SJSA1 (cell line): ENCODE measurements around the gene ASPSCR1. TPM values are rescaled to one million over a fixed set of nuclear protein-coding genes. Genes with fewer than 3 reads are reported as not detected.

Experiments
- DNase-seq, 2 experiments: peaks; one replicate each; pipeline ENCODE4 v3.0.0-alpha.2; 2015 to 2020; ENCODE audit warnings: low spot score in 2 of 2, low read depth in 1 of 2
- H3K27ac ChIP-seq: fragments of 250-450 bp; sonication (Bioruptor Pico); 2 replicates; pipeline ENCODE4 v1.5.1; 2020; ENCODE audit warnings: mild to moderate bottlenecking, moderate library complexity
- H3K27me3 ChIP-seq: fragments of 250-450 bp; sonication (Bioruptor Pico); replicated peaks from 2 replicates; pipeline ENCODE4 v1.5.1; 2020; ENCODE audit warnings: mild to moderate bottlenecking, moderate library complexity
- H3K36me3 ChIP-seq: fragments of 250-450 bp; sonication (Bioruptor Pico); 2 replicates; pipeline ENCODE4 v1.5.1; 2020; ENCODE audit warnings: mild to moderate bottlenecking
- H3K4me1 ChIP-seq: fragments of 250-450 bp; sonication (Bioruptor Pico); replicated peaks from 2 replicates; pipeline ENCODE4 v1.6.1; 2021; ENCODE audit warnings: mild to moderate bottlenecking
- H3K4me3 ChIP-seq: fragments of 250-450 bp; sonication (Bioruptor Pico); 2 replicates; pipeline ENCODE4 v1.5.1; 2020; ENCODE audit warnings: mild to moderate bottlenecking
- H3K9me3 ChIP-seq: fragments of 250-450 bp; sonication (Bioruptor Pico); replicated peaks from 2 replicates; pipeline ENCODE4 v1.5.1; 2020; ENCODE audit warnings: mild to moderate bottlenecking
- total RNA-seq: library from RNA; depleted of rRNA; stranded (reverse); fragments of >200 nt; shearing (Covaris generic); gene quantifications from 2 replicates; pipeline ENCODE4 v1.2.3, GENCODE V29; 2014

The ASPSCR1 gene
- total RNA-seq, 1 experiment from 2014 or later, result 38.5 TPM

GRCh38 chr17:82008258-82008940 lies 31.0 kb downstream of the ASPSCR1 start:
- Histone ChIP-seq H3K27me3 (no peaks in the 10 kb centered on the region), H3K36me3 (peaks cover 5% of the 10 kb centered on the region; the same call in 1 of the 2 replicates), H3K4me3 (no peak overlapping the region), H3K4me1 (peaks cover 44% of the 10 kb centered on the region), H3K27ac (no peak overlapping the region), H3K9me3 (no peaks in the 10 kb centered on the region)
- DNase-seq, result no peak

GRCh38 chr17:82008941-82009405 lies 31.5 kb downstream of the ASPSCR1 start:
- H3K4me1 ChIP-seq, result peaks cover 40% of the 10 kb centered on the region

GRCh38 chr17:82009413-82009812 lies 32.0 kb downstream of the ASPSCR1 start:
- Histone ChIP-seq H3K27me3 (no peaks in the 10 kb centered on the region), H3K4me1 (peaks cover 36% of the 10 kb centered on the region), H3K9me3 (no peaks in the 10 kb centered on the region), H3K36me3 (peaks cover 8% of the 10 kb centered on the region; the same call in 1 of the 2 replicates), H3K27ac (no peak overlapping the region), H3K4me3 (no peak overlapping the region)
- no peak for DNase-seq

More at GRCh38 chr17:82008941-82009405, 31.5 kb downstream of the ASPSCR1 start:
- DNase-seq, result no peak
- Histone ChIP-seq H3K27ac (no peak overlapping the region), H3K9me3 (no peaks in the 10 kb centered on the region), H3K36me3 (peaks cover 5% of the 10 kb centered on the region; the same call in 1 of the 2 replicates), H3K4me3 (no peak overlapping the region), H3K27me3 (no peaks in the 10 kb centered on the region)

DNA sequence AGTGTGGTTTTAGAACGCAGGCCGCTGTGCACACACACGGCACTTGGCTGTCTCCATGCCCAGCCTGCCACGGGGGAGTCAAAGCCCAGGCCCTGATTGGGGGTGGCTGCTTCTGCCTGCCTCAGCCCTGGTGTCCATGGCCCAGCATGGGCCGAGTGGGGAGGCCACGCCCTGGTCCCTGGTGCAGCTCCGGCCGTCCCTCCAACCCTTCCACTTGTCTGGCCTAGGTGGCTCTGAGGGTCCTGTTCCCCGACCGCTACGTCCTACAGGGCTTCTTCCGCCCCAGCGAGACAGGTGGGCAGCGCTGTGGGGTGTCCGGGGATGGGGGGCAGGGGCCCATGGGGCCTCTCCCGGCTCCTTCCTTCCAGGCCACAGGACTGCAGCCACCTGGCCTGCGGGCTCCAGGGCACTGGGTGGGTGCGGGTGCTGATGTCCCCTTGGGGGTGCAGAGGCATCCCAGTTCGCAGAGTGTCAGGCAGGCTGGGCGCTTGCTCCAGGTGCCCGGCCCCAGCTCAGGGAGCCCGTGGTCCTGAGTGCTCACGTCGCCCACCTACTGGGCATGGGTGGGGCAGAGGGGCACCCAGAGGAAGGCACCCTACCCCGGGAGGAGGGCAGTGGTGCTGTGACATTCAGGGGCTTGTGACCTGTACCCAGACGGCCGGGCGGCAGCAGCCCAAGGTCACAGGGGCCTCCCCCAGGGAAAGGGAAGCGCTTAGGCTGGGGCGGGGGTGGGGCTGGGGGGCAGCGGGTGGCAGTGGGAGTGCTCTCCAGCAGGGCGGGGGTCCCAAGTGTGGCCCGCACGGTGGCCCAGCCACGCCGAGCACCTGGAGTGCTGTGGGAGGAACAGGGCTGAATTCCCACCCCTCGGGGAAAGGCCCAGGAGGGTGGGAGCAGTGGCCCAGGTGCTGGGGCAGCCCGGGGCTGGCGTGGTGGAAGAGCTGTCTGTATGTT lies 33.4 kb downstream of the ASPSCR1 start:
- peaks cover 8% of the 10 kb centered on the region; the same call in 1 of the 2 replicates for H3K36me3 ChIP-seq
- H3K27ac ChIP-seq, result no peak overlapping the region
- H3K4me3 ChIP-seq, result no peak overlapping the region
- no peaks in the 10 kb centered on the region for H3K27me3 ChIP-seq
- H3K4me1 ChIP-seq, result peaks cover 21% of the 10 kb centered on the region
- H3K9me3 ChIP-seq, result no peaks in the 10 kb centered on the region
- no peak for DNase-seq

- peaks cover 11% of the 10 kb centered on the region; the same call in 1 of the 2 replicates for H3K36me3 ChIP-seq
- DNase-seq, result no peak
- no peak overlapping the region for H3K4me3 ChIP-seq
- no peaks in the 10 kb centered on the region for H3K27me3 ChIP-seq
- H3K27ac ChIP-seq, result no peak overlapping the region
- H3K9me3 ChIP-seq, result no peaks in the 10 kb centered on the region
- H3K4me1 ChIP-seq, result peaks cover 13% of the 10 kb centered on the region
These were observed 34.3 kb downstream of the ASPSCR1 start for GRCh38 chr17:82011617-82012187.

- no peak for DNase-seq
- no peaks in the 10 kb centered on the region for H3K9me3 ChIP-seq
- no peaks in the 10 kb centered on the region for H3K27me3 ChIP-seq
- H3K36me3 ChIP-seq, result peaks cover 14% of the 10 kb centered on the region; the same call in 1 of the 2 replicates
- H3K4me1 ChIP-seq, result peaks cover 7% of the 10 kb centered on the region
- H3K27ac ChIP-seq, result no peak overlapping the region
- no peak overlapping the region for H3K4me3 ChIP-seq
These were observed 34.8 kb downstream of the ASPSCR1 start for GRCh38 chr17:82012261-82012639.

DNA sequence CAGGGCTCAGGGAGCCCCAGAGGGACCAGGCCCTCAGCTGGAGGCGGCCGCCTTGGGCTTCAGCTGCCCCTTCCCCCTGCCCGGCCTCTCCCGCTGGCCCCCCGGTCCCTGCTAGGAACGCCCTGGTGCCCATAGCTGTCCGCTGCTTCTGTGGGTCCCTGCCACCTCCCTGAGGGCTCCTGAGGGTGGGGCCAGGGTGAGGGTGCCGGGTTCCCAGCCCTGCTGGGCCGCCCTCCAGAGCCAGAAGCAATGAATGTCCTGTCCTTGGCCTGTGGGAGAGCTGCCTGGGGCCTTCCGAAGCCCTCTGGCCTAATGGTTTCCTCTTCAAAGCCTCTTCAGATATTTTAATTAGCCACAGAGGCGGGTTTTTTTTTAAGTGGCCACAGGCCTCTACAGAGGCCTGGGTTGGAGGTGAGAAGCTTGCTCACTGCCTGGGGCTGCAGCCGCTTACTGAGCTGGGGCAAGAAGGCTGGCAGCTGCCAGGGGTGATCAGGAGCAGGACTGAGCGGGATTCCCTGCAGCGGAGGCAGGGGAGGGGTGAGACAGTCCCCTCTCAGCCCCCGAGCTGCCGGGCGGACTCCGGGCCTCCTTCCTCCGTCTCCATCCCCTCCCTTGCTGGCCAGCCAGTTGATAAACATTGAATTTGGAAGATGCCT lies 35.3 kb downstream of the ASPSCR1 start:
- Histone ChIP-seq H3K36me3 (peaks cover 19% of the 10 kb centered on the region), H3K27me3 (no peaks in the 10 kb centered on the region), H3K9me3 (no peaks in the 10 kb centered on the region), H3K4me3 (no peak overlapping the region), H3K4me1 (peaks cover 2% of the 10 kb centered on the region; the same call in 1 of the 2 replicates), H3K27ac (no peak overlapping the region)
- DNase-seq, result no peak

- no peak for DNase-seq
- H3K9me3 ChIP-seq, result no peaks in the 10 kb centered on the region
- H3K36me3 ChIP-seq, result peaks cover 25% of the 10 kb centered on the region
- no peaks in the 10 kb centered on the region for H3K4me1 ChIP-seq
- H3K27me3 ChIP-seq, result no peaks in the 10 kb centered on the region
- H3K4me3 ChIP-seq, result no peak overlapping the region
- no peak overlapping the region for H3K27ac ChIP-seq
These were observed 35.9 kb downstream of the ASPSCR1 start for GRCh38 chr17:82013341-82013740.

DNA sequence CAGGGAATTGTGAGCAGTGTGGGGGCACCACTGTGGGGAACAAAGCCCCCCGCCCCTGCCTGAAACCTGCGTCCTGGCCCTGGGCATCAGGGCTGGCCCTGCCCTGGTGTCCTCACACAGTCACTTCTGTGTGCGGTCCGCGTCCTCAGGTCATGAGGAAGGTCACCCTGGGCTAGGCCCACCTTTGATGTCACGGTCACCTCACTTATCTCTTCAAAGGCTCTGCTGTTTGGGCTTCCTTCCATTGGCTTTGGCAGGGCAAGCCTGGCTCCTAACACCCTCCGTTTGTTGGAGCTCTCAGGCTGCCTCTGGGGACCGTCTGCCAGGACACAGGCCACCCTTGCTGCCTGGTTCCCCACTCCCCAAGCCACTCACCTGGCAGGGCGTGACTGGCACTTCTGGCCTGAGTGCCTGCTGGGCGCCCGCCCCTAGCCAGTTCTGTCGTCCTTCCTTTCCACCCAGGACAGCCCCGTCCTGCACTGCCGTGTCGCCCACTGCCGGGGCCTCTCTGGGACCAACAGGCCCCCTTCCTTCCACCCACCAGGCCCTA lies 36.4 kb downstream of the ASPSCR1 start:
- H3K9me3 ChIP-seq, result no peaks in the 10 kb centered on the region
- DNase-seq, result no peak
- no peak overlapping the region for H3K27ac ChIP-seq
- H3K27me3 ChIP-seq, result no peaks in the 10 kb centered on the region
- H3K4me1 ChIP-seq, result no peaks in the 10 kb centered on the region
- no peak overlapping the region for H3K4me3 ChIP-seq
- peaks cover 30% of the 10 kb centered on the region for H3K36me3 ChIP-seq

DNA sequence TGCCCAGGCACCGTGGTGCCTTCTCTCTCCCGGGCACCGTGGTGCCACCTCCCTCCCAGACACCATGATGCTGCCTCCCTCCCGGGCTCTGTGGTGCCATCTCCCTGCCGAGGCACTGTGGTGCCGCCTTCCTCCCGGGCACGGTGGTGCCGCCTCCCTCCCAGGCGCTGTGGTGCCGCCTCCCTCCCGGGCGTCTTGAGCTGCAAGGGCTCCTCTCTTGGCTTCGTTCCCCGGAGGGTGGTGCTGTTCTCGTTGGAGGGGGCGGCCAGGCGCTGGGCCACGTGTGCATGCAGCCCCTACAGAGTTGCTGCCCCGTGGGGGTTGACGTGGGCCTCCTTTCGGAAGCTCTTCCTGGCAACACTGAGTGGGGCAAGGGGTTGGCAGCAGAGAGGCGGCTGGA lies 37.0 kb downstream of the ASPSCR1 start:
- Histone ChIP-seq H3K36me3 (peaks cover 36% of the 10 kb centered on the region), H3K27ac (no peak overlapping the region), H3K4me3 (no peak overlapping the region), H3K9me3 (no peaks in the 10 kb centered on the region), H3K27me3 (no peaks in the 10 kb centered on the region), H3K4me1 (no peaks in the 10 kb centered on the region)
- DNase-seq, result no peak

DNA sequence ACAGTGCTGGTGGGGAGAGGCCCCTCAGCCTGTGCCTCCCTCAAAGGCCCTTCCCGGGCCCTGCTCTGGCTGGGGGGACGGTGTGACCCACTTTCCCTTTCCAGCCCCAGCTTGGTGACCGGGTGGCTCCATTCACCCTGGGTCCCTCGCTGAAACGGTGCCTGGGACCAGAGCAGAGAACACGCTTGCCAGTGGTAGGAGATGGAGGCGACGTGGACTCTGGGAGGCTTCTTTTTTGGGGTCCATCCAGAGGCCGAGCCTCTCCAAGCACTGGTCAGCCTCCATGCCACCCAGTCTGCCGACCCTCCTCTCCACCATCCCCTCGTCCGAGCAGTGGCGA lies 37.5 kb downstream of the ASPSCR1 start:
- Histone ChIP-seq H3K4me1 (no peaks in the 10 kb centered on the region), H3K9me3 (no peaks in the 10 kb centered on the region), H3K36me3 (peaks cover 38% of the 10 kb centered on the region), H3K4me3 (no peak overlapping the region), H3K27ac (no peak overlapping the region), H3K27me3 (no peaks in the 10 kb centered on the region)
- DNase-seq, result no peak

- DNase-seq, result no peak
- Histone ChIP-seq H3K4me1 (no peaks in the 10 kb centered on the region), H3K27ac (no peak overlapping the region), H3K36me3 (peaks cover 40% of the 10 kb centered on the region), H3K9me3 (no peaks in the 10 kb centered on the region), H3K27me3 (no peaks in the 10 kb centered on the region), H3K4me3 (no peak overlapping the region)
These were observed 38.0 kb downstream of the ASPSCR1 start for GRCh38 chr17:82015311-82015971.
